Astrocyte (in vitro differentiated cells and primary cell): Measurements from ENCODE around the gene KRT36. TPM values are rescaled to one million over a fixed set of nuclear protein-coding genes. Genes with fewer than 3 reads are reported as not detected.

ENCODE experiments used
- DNase-seq: peaks from one replicate; pipeline ENCODE4 v3.0.0-alpha.2; 2010; ENCODE audit warnings: low read depth
- FAIRE-seq: peaks from 2 replicates; lab custom pipeline; 2011; peaks lifted over from hg19 to GRCh38; lab: Jason Lieb, UNC
- H2AFZ ChIP-seq: 2 replicates; pipeline ENCODE4 v1.6.0; 2012; ENCODE audit warnings: low read depth, low read length, inconsistent platforms
- H3K27ac ChIP-seq: 2 replicates; pipeline ENCODE4 v1.5.1; 2011; ENCODE audit warnings: low read depth, low read length, inconsistent platforms
- H3K27me3 ChIP-seq: 2 replicates; pipeline ENCODE4 v1.6.0; 2011; ENCODE audit warnings: low read length, inconsistent platforms; ENCODE audit not compliant: insufficient read depth
- H3K36me3 ChIP-seq: 2 replicates; pipeline ENCODE4 v1.5.1; 2011; ENCODE audit warnings: low read length, inconsistent platforms; ENCODE audit not compliant: insufficient read depth
- H3K4me1 ChIP-seq: 2 replicates; pipeline ENCODE4 v1.5.1; 2011; ENCODE audit warnings: low read length, inconsistent platforms; ENCODE audit not compliant: insufficient read depth
- H3K4me2 ChIP-seq: 2 replicates; pipeline ENCODE4 v1.6.0; 2012; ENCODE audit warnings: low read length, inconsistent platforms
- H3K4me3 ChIP-seq: 2 replicates; pipeline ENCODE4 v1.5.1; 2011; ENCODE audit warnings: low read depth, mild to moderate bottlenecking, low read length, inconsistent platforms; ENCODE audit not compliant: insufficient read depth
- H3K79me2 ChIP-seq: 2 replicates; pipeline ENCODE4 v1.6.0; 2012; ENCODE audit warnings: mild to moderate bottlenecking, low read length, inconsistent platforms; ENCODE audit not compliant: insufficient read depth
- H3K9ac ChIP-seq: 2 replicates; pipeline ENCODE4 v1.6.0; 2012; ENCODE audit warnings: mild to moderate bottlenecking, low read length, inconsistent platforms
- H3K9me3 ChIP-seq: 2 replicates; pipeline ENCODE4 v1.5.1; 2012; ENCODE audit warnings: low read depth, mild to moderate bottlenecking, low read length, inconsistent platforms; ENCODE audit not compliant: insufficient read depth
- H4K20me1 ChIP-seq: 2 replicates; pipeline ENCODE4 v1.6.0; 2012; ENCODE audit warnings: low read length, inconsistent platforms; ENCODE audit not compliant: insufficient read depth
- H3K27ac Mint-ChIP-seq: one replicate; pipeline ENCODE4 v1.8.0; 2021; ENCODE audit warnings: mild to moderate bottlenecking, mixed read lengths; ENCODE audit not compliant: unreplicated experiment
- H3K27me3 Mint-ChIP-seq: one replicate; pipeline ENCODE4 v1.8.0; 2021; ENCODE audit warnings: low read depth, mixed read lengths; ENCODE audit not compliant: unreplicated experiment
- H3K36me3 Mint-ChIP-seq: one replicate; pipeline ENCODE4 v1.8.0; 2021; ENCODE audit warnings: low read depth, mixed read lengths; ENCODE audit not compliant: unreplicated experiment
- H3K4me1 Mint-ChIP-seq: one replicate; pipeline ENCODE4 v1.8.0; 2021; ENCODE audit warnings: low read depth, mixed read lengths; ENCODE audit not compliant: unreplicated experiment
- H3K4me3 Mint-ChIP-seq: one replicate; pipeline ENCODE4 v1.8.0; 2021; ENCODE audit warnings: mild to moderate bottlenecking, moderate library complexity, mixed read lengths; ENCODE audit not compliant: unreplicated experiment
- H3K9me3 Mint-ChIP-seq: one replicate; pipeline ENCODE4 v1.8.0; 2021; ENCODE audit warnings: mild to moderate bottlenecking, mixed read lengths; ENCODE audit not compliant: unreplicated experiment
- CTCF ChIP-seq: IDR thresholded peaks from 2 replicates; pipeline ENCODE4 v1.5.1; 2011; ENCODE audit warnings: low read depth, mild to moderate bottlenecking, inconsistent platforms, low read length, moderate library complexity; ENCODE audit not compliant: insufficient read depth
- EZH2 ChIP-seq: IDR thresholded peaks from 2 replicates; pipeline ENCODE4 v1.6.1; 2012; ENCODE audit warnings: mild to moderate bottlenecking, low read length, inconsistent platforms; ENCODE audit not compliant: insufficient read depth
- total RNA-seq: library from RNA; stranded (reverse); gene quantifications from 2 replicates; pipeline ENCODE4 v1.2.1, GENCODE V29; 2021

KRT36 gene
- total RNA-seq, 1 donor from 2014 or later = not detected

- Histone ChIP-seq H3K4me2 (no peak overlapping the region), H3K27ac (no peak overlapping the region)
- TF ChIP-seq EZH2 (no peak), CTCF (no peak)
These were observed 14.7 kb upstream of the KRT36 start for GRCh38 chr17:41504246-41504977.

GRCh38 chr17:41503202-41503601, 13.5 kb upstream of the KRT36 start:
- peaks cover 6% of the 10 kb centered on the region for H3K4me1 Mint-ChIP-seq
- H3K4me3 Mint-ChIP-seq = no peak overlapping the region
- no peak overlapping the region for H3K27ac ChIP-seq
- H3K9ac ChIP-seq = no peak overlapping the region
- peaks cover 2% of the 10 kb centered on the region for H3K36me3 Mint-ChIP-seq
- H3K4me3 ChIP-seq = no peak overlapping the region
- FAIRE-seq (no peak), DNase-seq (no peak)
- H3K79me2 ChIP-seq = no peaks in the 10 kb centered on the region
- H4K20me1 ChIP-seq = no peaks in the 10 kb centered on the region
- H3K4me1 ChIP-seq = peaks cover 11% of the 10 kb centered on the region
- no peak overlapping the region for H3K27ac Mint-ChIP-seq
- H3K27me3 ChIP-seq = no peaks in the 10 kb centered on the region
- H3K9me3 Mint-ChIP-seq = peaks cover 3% of the 10 kb centered on the region
- H3K36me3 ChIP-seq = no peaks in the 10 kb centered on the region
- H3K4me2 ChIP-seq = no peak overlapping the region
- no peak overlapping the region for H2AFZ ChIP-seq
- H3K27me3 Mint-ChIP-seq = peaks cover 26% of the 10 kb centered on the region
- no peaks in the 10 kb centered on the region for H3K9me3 ChIP-seq
- TF ChIP-seq EZH2 (no peak), CTCF (no peak)

More at GRCh38 chr17:41504246-41504977, 14.7 kb upstream of the KRT36 start:
- no peak overlapping the region for H2AFZ ChIP-seq
- DNase-seq = no peak
- H3K79me2 ChIP-seq = no peaks in the 10 kb centered on the region
- Mint-ChIP-seq H3K4me1 (peaks cover 6% of the 10 kb centered on the region), H3K9me3 (peaks cover 1% of the 10 kb centered on the region), H3K4me3 (no peak overlapping the region), H3K36me3 (peaks cover 2% of the 10 kb centered on the region), H3K27ac (no peak overlapping the region), H3K27me3 (peaks cover 24% of the 10 kb centered on the region)
- FAIRE-seq = no peak
- no peak overlapping the region for H3K4me3 ChIP-seq
- no peaks in the 10 kb centered on the region for H3K36me3 ChIP-seq
- no peaks in the 10 kb centered on the region for H4K20me1 ChIP-seq
- no peaks in the 10 kb centered on the region for H3K9me3 ChIP-seq
- H3K9ac ChIP-seq = no peak overlapping the region
- peaks cover 11% of the 10 kb centered on the region for H3K4me1 ChIP-seq
- no peaks in the 10 kb centered on the region for H3K27me3 ChIP-seq
